Measurements from ENCODE around the gene EDC4.
A peak's percentile ranks its signal among the peaks of the same experiment; 100 is the strongest.

The EDC4 gene

DNA sequence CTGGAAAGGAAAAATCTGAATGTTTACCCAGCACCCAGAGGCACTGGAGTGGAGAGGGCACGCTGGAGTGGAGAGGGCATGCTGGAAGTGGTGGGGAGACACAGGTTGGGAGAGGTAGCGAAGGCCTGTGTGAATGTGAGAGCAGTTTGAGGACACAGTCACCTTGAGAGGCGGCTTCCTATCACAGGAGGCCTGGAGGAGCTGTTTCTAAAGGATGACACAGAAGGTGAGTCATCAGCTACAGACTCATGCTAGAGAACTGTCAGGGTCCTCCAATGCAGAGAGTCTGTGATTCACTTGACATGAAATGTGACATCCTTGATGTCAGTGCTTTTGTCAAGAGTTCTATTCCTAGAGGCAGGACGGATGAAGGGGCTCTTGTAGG is 45.0 kb downstream of the EDC4 start:
- TF ChIP-seq SNAI2 (CRISPR knock-in tag; IDR thresholded peaks at IDR 0.05) = no peak
- no peak for TF ChIP-seq PPARA (CRISPR knock-in tag; IDR thresholded peaks at IDR 0.05; ENCODE audit: borderline replicate concordance)
- no peak for TF ChIP-seq TOX (CRISPR knock-in tag; IDR thresholded peaks at IDR 0.05; ENCODE audit: borderline replicate concordance)
- TF ChIP-seq, protein P1, sequence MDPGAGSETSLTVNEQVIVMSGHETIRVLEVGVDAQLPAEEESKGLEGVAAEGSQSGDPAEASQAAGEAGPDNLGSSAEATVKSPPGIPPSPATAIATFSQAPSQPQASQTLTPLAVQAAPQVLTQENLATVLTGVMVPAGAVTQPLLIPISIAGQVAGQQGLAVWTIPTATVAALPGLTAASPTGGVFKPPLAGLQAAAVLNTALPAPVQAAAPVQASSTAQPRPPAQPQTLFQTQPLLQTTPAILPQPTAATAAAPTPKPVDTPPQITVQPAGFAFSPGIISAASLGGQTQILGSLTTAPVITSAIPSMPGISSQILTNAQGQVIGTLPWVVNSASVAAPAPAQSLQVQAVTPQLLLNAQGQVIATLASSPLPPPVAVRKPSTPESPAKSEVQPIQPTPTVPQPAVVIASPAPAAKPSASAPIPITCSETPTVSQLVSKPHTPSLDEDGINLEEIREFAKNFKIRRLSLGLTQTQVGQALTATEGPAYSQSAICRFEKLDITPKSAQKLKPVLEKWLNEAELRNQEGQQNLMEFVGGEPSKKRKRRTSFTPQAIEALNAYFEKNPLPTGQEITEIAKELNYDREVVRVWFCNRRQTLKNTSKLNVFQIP (CRISPR knock-in tag; IDR thresholded peaks at IDR 0.05; ENCODE audit: borderline replicate concordance, low read depth) = no peak
- no peak for TF ChIP-seq GLIS3 (CRISPR knock-in tag; IDR thresholded peaks at IDR 0.05)
- TF ChIP-seq, protein P2, sequence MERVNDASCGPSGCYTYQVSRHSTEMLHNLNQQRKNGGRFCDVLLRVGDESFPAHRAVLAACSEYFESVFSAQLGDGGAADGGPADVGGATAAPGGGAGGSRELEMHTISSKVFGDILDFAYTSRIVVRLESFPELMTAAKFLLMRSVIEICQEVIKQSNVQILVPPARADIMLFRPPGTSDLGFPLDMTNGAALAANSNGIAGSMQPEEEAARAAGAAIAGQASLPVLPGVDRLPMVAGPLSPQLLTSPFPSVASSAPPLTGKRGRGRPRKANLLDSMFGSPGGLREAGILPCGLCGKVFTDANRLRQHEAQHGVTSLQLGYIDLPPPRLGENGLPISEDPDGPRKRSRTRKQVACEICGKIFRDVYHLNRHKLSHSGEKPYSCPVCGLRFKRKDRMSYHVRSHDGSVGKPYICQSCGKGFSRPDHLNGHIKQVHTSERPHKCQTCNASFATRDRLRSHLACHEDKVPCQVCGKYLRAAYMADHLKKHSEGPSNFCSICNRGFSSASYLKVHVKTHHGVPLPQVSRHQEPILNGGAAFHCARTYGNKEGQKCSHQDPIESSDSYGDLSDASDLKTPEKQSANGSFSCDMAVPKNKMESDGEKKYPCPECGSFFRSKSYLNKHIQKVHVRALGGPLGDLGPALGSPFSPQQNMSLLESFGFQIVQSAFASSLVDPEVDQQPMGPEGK (CRISPR knock-in tag; IDR thresholded peaks at IDR 0.05; ENCODE audit: borderline replicate concordance) = no peak
- no peak for TF ChIP-seq OSR1 (CRISPR knock-in tag; IDR thresholded peaks at IDR 0.05)
- TF ChIP-seq ZFP3 (CRISPR knock-in tag; IDR thresholded peaks at IDR 0.05) = no peak
- TF ChIP-seq, protein P3, sequence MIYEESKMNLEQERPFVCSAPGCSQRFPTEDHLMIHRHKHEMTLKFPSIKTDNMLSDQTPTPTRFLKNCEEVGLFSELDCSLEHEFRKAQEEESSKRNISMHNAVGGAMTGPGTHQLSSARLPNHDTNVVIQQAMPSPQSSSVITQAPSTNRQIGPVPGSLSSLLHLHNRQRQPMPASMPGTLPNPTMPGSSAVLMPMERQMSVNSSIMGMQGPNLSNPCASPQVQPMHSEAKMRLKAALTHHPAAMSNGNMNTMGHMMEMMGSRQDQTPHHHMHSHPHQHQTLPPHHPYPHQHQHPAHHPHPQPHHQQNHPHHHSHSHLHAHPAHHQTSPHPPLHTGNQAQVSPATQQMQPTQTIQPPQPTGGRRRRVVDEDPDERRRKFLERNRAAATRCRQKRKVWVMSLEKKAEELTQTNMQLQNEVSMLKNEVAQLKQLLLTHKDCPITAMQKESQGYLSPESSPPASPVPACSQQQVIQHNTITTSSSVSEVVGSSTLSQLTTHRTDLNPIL (CRISPR knock-in tag; IDR thresholded peaks at IDR 0.05; ENCODE audit: low read depth) = no peak
- TF ChIP-seq ZNF565 (CRISPR knock-in tag; conservative IDR thresholded peaks at IDR 0.05; ENCODE audit: low read depth) = no peak
- no peak for TF ChIP-seq ZNF70 (CRISPR knock-in tag; IDR thresholded peaks at IDR 0.05)
- no peak for TF ChIP-seq ISL1 (CRISPR knock-in tag; IDR thresholded peaks at IDR 0.05)
- TF ChIP-seq ESRRG (CRISPR knock-in tag; IDR thresholded peaks at IDR 0.05) = no peak
- ATAC-seq = peak; percentile 87

DNA sequence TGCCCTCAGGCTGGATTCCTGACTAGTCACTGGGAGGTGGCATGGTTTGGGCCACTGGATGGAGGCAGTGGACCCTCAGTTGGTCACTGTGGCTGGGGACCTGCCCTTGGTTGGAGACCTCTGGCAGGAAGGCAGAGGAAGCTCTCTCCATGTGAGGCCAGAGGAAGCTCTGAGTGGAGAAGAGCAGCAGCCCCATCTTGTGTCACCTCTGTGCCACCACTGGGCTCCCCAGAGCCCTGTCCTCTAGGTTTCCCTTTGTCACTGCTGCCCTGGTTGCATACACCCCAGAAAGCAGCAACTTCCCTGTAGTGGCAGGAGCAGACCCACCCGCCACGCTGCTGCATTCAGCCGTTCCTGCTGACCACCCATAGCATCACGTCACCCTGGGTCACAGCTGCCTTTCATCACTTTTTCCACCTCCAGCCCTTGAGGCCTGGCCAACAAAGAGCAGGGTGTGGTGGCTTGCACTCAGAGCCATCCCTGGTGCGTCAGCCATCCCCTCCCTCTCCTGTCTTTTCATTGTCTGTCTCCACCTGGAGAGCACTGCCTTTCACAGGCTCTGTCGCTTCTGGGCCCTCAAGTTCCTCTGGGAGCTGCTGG is 46.9 kb downstream of the EDC4 start:
- TF ChIP-seq ZNF8 (CRISPR knock-in tag; IDR thresholded peaks at IDR 0.05) (no peak), CSDC2 (CRISPR knock-in tag; IDR thresholded peaks at IDR 0.05) (no peak), ESRRG (CRISPR knock-in tag; IDR thresholded peaks at IDR 0.05) (no peak), TCF4 (CRISPR knock-in tag; IDR thresholded peaks at IDR 0.05; ENCODE audit: borderline replicate concordance) (no peak), RARB (CRISPR knock-in tag; IDR thresholded peaks at IDR 0.05) (no peak)
- TF ChIP-seq, protein P3 (CRISPR knock-in tag; IDR thresholded peaks at IDR 0.05; ENCODE audit: low read depth) = no peak
- TF ChIP-seq, protein P4, sequence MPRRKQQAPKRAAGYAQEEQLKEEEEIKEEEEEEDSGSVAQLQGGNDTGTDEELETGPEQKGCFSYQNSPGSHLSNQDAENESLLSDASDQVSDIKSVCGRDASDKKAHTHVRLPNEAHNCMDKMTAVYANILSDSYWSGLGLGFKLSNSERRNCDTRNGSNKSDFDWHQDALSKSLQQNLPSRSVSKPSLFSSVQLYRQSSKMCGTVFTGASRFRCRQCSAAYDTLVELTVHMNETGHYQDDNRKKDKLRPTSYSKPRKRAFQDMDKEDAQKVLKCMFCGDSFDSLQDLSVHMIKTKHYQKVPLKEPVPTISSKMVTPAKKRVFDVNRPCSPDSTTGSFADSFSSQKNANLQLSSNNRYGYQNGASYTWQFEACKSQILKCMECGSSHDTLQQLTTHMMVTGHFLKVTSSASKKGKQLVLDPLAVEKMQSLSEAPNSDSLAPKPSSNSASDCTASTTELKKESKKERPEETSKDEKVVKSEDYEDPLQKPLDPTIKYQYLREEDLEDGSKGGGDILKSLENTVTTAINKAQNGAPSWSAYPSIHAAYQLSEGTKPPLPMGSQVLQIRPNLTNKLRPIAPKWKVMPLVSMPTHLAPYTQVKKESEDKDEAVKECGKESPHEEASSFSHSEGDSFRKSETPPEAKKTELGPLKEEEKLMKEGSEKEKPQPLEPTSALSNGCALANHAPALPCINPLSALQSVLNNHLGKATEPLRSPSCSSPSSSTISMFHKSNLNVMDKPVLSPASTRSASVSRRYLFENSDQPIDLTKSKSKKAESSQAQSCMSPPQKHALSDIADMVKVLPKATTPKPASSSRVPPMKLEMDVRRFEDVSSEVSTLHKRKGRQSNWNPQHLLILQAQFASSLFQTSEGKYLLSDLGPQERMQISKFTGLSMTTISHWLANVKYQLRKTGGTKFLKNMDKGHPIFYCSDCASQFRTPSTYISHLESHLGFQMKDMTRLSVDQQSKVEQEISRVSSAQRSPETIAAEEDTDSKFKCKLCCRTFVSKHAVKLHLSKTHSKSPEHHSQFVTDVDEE (CRISPR knock-in tag; IDR thresholded peaks at IDR 0.05) = no peak
- no peak for ATAC-seq

DNA sequence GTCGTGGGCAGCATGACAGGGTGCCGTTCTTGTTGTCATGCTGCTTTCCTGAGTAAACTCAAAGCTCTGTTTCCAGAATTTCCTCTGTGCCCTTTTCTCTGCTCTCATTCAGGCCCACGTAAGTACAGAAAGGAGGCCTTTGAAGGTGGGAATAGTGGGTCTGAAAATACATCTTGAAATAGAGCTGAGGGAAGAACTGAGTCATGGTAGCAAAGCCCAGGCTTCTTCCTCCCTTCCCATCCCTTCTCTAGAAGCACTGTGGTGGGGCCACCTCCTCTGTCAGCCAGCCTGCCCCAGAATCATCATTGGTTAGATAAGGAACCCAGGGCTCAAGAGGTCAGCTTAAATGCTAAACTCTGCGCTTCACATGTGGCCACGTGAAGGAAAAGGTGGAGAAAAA is 49.4 kb downstream of the EDC4 start:
- no peak for ATAC-seq
- TF ChIP-seq ZC3H10 (CRISPR knock-in tag; IDR thresholded peaks at IDR 0.05) (no peak), RARB (CRISPR knock-in tag; IDR thresholded peaks at IDR 0.05) (no peak), PPARA (CRISPR knock-in tag; IDR thresholded peaks at IDR 0.05; ENCODE audit: borderline replicate concordance) (no peak), SNAI2 (CRISPR knock-in tag; IDR thresholded peaks at IDR 0.05) (no peak), ZNF8 (CRISPR knock-in tag; IDR thresholded peaks at IDR 0.05) (no peak), ZFP30 (CRISPR knock-in tag; IDR thresholded peaks at IDR 0.05) (no peak), GLIS3 (CRISPR knock-in tag; IDR thresholded peaks at IDR 0.05) (no peak), ARNTL (CRISPR knock-in tag; IDR thresholded peaks at IDR 0.05; ENCODE audit: borderline replicate concordance, low read depth) (no peak), ESRRG (CRISPR knock-in tag; IDR thresholded peaks at IDR 0.05) (no peak), TOX (CRISPR knock-in tag; IDR thresholded peaks at IDR 0.05; ENCODE audit: borderline replicate concordance) (no peak)
- TF ChIP-seq, protein P1 (CRISPR knock-in tag; IDR thresholded peaks at IDR 0.05; ENCODE audit: borderline replicate concordance, low read depth) = no peak
- TF ChIP-seq, protein P3 (CRISPR knock-in tag; IDR thresholded peaks at IDR 0.05; ENCODE audit: low read depth) = no peak
- TF ChIP-seq, protein P5, sequence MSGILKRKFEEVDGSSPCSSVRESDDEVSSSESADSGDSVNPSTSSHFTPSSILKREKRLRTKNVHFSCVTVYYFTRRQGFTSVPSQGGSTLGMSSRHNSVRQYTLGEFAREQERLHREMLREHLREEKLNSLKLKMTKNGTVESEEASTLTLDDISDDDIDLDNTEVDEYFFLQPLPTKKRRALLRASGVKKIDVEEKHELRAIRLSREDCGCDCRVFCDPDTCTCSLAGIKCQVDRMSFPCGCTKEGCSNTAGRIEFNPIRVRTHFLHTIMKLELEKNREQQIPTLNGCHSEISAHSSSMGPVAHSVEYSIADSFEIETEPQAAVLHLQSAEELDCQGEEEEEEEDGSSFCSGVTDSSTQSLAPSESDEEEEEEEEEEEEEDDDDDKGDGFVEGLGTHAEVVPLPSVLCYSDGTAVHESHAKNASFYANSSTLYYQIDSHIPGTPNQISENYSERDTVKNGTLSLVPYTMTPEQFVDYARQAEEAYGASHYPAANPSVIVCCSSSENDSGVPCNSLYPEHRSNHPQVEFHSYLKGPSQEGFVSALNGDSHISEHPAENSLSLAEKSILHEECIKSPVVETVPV (CRISPR knock-in tag; IDR thresholded peaks at IDR 0.05) = no peak
